GM21576 (cell line): ENCODE measurements around the gene KLF2.

Experiments used
- ATAC-seq: cut with Tn5 transposase; IDR thresholded peaks from one replicate; pipeline ENCODE4 v1.9.1; 2021; ENCODE audit warnings: mild to moderate bottlenecking, moderate library complexity; ENCODE audit not compliant: unreplicated experiment

Gene KLF2

DNA sequence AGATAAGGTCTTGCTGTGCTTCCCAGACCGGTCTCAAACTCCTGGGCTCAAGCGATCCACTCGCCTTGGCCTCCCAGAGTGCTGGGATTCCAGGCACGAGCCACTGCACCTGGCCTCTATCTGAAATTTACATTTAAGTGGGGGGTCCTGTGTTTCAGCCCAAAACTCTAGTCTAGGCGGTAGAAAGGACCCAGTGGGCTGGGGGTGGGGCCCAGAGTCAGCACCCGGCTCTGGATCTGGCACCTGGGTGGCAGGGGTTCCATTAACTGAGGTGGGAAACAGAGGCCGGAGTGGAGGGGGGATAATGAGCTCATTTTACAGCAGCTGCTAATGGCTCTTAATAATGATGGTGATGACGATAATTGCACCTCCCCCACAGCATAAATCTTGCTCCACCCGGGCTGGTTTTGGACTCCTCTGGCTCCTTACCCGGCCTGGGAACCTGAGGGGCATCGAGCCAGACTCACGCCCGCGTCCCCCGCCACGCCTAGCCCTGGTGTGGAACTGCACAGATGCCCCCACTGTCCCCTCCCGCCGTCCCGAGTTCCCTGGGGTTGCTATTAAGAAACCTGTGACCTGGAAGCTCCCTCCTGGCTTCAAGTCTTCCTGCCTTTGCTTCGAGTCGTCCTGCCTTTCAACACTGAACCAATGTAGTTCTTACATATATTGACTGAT lies 17.8 kb upstream of the KLF2 start:
- ATAC-seq: no peak

DNA sequence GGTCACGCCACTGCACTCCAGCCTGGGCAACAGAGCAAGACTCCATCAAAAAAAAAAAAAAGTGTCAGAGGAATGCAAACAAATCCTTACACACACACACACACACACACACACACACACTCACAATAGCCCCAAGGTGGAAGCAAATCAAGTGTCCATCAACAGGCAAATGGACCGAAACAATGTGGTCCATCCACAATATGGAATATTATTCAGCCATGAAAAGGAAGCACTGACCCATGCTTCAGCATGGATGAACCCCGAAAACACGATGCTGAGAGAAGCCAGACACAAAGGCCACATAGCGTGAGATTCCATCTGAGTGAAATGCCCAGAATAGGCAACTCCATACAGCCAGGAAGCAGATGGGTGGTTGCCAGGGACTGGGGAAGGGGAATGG lies 16.5 kb upstream of the KLF2 start:
- ATAC-seq: no peak

DNA sequence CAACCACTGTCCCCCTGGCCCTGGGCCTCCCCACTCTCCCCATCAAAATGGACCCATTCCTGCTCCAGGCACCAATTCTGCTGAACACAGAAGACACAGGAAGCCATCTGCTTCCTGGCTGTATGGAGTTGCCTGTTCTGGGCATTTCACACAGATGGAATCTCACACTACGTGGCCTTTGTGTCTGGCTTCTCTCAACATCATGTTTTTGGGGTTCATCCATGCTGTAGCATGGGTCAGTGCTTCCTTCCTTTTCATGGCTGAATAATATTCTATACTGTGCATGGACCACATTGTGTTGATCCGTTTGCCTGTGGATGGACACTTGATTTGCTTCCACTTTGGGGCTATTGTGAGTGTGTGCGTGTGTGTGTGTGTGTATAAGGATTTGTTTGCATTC lies 15.0 kb upstream of the KLF2 start:
- no peak for ATAC-seq

GRCh38 chr19:16315825-16316505 lies 8.7 kb upstream of the KLF2 start:
- ATAC-seq: no peak

- ATAC-seq: no peak
Observed at GRCh38 chr19:16316506-16316882, 8.1 kb upstream of the KLF2 start.

DNA sequence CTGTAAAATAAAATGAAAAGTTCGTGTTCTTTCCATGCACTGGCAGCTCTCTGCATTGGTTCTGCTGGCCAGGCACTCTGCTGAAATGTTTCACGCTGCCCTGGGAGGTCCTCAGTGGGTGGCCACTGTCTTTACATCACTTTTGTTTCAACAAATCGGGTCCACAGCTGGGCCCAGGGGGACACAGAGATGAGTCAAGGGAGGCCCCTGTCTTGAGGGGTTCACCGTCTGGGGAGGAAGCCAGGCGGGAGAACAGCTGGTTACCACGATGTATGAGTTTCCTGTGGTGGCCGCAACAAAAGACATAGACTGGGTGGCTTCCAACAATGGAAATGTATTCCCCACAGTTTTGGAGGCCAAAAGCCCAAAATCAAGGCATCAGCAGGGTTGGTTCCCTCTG lies 5.1 kb upstream of the KLF2 start:
- ATAC-seq: no peak

GRCh38 chr19:16320987-16321386 lies 3.6 kb upstream of the KLF2 start:
- no peak for ATAC-seq

GRCh38 chr19:16325161-16325527 lies 518 bp downstream of the KLF2 start:
- ATAC-seq: no peak

DNA sequence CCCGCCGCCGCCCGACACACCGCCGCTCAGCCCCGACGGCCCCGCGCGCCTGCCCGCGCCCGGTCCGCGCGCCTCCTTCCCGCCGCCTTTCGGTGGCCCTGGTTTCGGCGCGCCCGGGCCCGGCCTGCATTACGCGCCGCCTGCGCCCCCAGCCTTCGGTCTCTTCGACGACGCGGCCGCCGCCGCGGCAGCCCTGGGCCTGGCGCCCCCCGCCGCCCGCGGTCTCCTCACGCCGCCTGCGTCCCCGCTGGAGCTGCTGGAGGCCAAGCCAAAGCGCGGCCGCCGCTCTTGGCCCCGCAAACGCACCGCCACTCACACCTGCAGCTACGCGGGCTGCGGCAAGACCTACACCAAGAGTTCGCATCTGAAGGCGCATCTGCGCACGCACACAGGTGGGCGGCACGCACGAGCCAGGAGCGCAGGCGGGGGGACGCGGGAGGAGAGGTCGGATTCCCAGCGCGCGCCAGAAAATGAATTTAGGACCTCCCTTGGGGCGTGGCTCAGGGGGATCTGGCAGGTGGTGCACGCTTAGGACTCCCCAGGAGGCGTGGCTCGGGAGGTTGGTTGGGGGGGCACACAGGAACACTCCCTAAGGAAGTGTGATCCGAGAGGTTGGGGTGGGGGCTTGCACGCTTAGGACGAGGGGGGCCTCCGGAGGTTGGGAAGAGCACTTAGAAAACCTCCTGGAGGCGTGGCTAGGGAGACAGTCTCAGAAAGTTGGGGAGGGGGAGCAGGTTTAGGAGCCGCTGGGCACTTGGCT lies 1.2 kb downstream of the KLF2 start:
- no peak for ATAC-seq

DNA sequence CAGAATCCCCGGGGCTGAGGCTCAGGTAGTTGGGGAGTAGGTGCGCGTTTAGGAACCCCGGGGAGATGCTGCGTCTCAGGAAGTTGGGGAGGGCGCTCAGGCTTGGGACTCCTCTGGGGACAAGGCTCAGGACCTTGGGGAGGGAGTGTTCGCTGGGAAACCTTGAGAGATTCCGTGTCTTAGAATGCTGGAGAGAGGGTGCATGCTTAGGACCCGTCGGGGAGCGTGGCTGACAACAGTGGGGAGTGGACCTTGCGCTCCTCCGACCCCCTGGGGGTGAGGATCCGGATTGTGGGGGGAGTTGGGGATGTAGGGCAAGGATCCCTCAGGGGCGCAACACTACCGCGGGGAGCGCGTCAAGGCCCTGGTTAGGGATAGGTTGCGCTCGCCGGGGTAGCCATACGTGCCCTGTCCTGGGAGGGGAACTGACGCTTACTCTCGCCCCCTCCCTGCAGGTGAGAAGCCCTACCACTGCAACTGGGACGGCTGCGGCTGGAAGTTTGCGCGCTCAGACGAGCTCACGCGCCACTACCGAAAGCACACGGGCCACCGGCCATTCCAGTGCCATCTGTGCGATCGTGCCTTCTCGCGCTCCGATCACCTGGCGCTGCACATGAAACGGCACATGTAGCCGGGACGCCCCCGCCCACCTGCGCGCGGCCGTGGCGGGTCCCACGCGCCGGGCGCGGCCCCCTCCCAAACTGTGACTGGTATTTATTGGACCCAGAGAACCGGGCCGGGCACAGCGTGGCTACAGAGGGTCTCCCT lies 2.0 kb downstream of the KLF2 start:
- ATAC-seq: no peak

DNA sequence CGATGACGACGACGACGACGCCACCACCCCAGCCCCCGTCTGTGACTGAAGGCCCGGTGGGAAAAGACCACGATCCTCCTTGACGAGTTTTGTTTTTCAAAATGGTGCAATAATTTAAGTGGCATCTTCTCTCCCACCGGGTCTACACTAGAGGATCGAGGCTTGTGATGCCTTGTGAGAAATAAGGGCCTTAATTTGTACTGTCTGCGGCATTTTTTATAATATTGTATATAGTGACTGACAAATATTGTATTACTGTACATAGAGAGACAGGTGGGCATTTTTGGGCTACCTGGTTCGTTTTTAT lies 2.5 kb downstream of the KLF2 start:
- ATAC-seq: no peak

- no peak for ATAC-seq
Observed at GRCh38 chr19:16327501-16327900, 2.9 kb downstream of the KLF2 start.

DNA sequence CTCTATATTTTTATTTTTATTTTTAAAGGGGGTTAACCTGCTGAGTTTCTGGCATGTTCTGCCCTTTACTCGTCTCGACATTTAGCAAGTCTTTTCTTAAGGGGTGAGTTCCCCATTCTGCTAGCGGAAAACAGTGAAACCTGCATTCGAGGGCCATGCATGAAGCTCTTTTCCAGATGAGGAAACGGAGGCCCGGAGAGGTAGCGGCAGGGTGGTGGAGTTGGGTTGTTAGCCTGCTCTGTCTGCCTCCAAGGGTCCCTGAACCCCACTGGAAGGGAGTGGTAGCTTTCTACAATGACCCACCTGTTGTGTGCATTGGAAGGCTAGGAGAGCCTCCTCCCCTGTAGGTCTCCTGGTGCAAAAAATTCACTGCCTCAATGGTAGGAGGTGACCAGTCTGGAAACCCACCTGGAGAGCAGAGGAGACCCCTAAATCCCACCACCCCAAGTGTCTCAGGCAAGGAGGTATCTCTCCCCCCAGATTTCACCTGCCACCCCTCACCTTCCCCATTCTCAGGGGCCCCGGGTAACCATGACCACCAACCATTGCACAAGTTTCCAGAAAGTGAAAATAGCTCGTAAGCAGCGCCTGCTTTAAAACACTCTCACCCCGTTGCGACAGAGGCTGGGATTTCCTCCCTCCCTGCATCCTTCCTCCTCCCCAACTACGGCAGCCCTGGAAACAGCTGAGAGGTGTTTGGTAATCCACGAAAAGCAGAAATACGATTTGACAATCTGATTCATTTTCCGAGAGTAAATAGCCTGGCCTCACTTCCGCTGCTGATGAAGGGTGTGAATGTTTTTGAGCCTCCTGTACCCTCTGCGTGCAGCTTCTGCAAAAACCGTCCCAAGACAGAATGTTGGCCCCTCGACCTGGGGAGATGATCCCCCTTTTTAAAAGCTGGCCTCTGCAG lies 3.5 kb downstream of the KLF2 start:
- ATAC-seq: no peak

DNA sequence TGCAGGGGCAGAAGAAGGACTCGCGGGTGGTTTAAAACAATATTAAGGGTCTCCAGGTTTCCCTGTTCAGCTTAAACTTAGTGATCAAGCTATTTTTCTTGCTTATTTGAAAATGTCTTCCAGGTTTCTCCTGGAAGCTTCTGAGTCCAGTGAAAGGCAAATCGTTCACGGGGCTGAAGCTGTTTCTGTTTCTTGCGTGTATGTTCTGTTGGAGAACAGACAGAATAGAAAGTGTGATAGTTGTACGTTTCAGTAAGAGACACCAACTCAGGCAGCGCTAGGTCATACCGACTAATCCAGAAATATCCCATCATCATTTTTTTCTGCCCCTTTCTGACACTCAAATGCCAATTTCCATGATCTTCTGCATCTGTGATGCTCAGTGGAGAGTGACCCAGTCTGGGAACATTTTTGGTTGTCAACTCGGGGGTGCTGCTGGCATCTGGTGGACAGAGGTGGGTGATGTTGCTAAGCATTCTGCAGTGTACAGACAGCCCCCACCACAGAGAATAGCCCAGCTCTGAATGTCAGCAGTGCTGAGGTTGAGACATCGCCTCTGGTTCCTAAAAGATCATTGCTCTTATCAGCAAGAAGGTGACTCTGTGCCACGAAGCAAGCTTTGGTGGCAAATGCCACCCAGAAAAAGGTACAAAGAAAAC lies 4.3 kb downstream of the KLF2 start:
- no peak for ATAC-seq

- ATAC-seq: peak; percentile 43
Observed at GRCh38 chr19:16330368-16330801, 5.8 kb downstream of the KLF2 start.

DNA sequence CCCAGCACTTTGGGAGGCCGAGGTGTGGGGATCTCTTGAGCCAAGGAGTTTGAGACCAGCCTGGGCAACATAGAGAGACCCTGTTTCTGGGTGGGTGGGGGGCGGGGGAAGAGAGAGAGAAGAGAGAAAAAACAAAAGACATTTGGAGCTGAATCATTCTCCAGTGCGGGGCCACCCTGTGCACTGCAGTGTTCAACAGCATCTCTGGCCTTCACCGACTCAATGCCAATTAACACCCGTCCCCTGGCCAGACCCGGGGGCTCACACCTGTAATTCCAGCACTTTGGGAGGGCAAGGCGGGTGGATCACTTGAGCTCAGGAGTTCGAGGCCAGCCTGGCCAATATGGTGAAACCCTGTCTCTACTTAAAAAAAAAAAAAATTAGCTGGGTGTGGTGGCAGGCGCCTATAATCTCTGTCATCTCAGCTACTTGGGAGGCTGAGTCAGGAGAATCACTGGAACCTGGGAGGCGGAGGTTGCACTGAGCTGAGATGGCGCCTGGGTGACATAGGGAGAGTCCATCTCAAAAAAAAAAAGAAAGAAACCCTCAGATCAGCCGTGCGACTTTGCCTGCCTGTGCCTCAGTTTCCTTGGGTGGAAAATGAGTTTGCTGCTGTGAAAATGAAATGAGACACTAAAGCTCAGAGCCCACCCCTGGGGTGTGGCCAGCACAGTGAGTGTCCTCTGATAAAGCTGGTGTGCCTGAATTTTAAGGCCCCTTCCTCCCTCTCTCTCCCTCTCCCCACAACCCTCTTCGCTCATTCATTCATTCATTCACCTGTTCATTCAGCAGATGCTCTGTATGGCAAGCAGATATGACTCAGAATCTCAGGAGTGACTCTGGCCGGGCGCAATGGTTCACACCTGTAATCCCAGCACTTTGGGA lies 6.4 kb downstream of the KLF2 start:
- no peak for ATAC-seq

GRCh38 chr19:16333001-16333586 lies 8.5 kb downstream of the KLF2 start:
- no peak for ATAC-seq

- no peak for ATAC-seq
Observed at GRCh38 chr19:16334411-16334810, 9.8 kb downstream of the KLF2 start.

- no peak for ATAC-seq
Observed at GRCh38 chr19:16335226-16335625, 10.6 kb downstream of the KLF2 start.
